PC-9 (cell line): ENCODE data around the gene ZMYM4.

Experiments
- CTCF ChIP-seq: fragments of 200-600 bp; sonication (generic); conservative IDR thresholded peaks from 2 replicates; pipeline ENCODE4 v1.6.1; 2017; ENCODE audit warnings: mixed run types, antibody characterized with exemption, mild to moderate bottlenecking, moderate library complexity
- EZH2 ChIP-seq: fragments of 200-600 bp; sonication (generic); IDR thresholded peaks from 2 replicates; pipeline ENCODE4 v1.8.0; 2017; ENCODE audit warnings: antibody characterized with exemption, low read depth

- TF ChIP-seq CTCF (no peak), EZH2 (no peak)
These were observed 159.9 kb downstream of the ZMYM4 start for GRCh38 chr1:35428360-35428759.
